NOMO-1 treated with DMSO at 0.1 percent for 48 hours (cell line): Measurements from ENCODE around the gene FOXN1.

Experiments
- DNase-seq: peaks from one replicate; lab custom pipeline; 2025; ENCODE audit not compliant: unreplicated experiment; lab: John Stamatoyannopoulos, UW

Gene FOXN1

GRCh38 chr17:28477928-28478327 lies 28.2 kb upstream of the FOXN1 start:
- no peak for DNase-seq

GRCh38 chr17:28478712-28479615 lies 27.2 kb upstream of the FOXN1 start:
- peak; percentile 59 for DNase-seq

- no peak for DNase-seq
These were observed 25.9 kb upstream of the FOXN1 start for GRCh38 chr17:28480278-28480677.

- no peak for DNase-seq
These were observed 25.2 kb upstream of the FOXN1 start for GRCh38 chr17:28480799-28481571.

GRCh38 chr17:28482551-28483199 lies 23.5 kb upstream of the FOXN1 start:
- DNase-seq = no peak

GRCh38 chr17:28484296-28484695 lies 21.9 kb upstream of the FOXN1 start:
- DNase-seq = peak; percentile 64

GRCh38 chr17:28485049-28485448 lies 21.1 kb upstream of the FOXN1 start:
- DNase-seq = no peak

- DNase-seq = no peak
These were observed 18.1 kb upstream of the FOXN1 start for GRCh38 chr17:28487881-28488532.

GRCh38 chr17:28488533-28489276 lies 17.4 kb upstream of the FOXN1 start:
- no peak for DNase-seq

GRCh38 chr17:28491286-28491685 lies 14.9 kb upstream of the FOXN1 start:
- no peak for DNase-seq

- no peak for DNase-seq
These were observed 14.3 kb upstream of the FOXN1 start for GRCh38 chr17:28491860-28492259.

- no peak for DNase-seq
These were observed 13.5 kb upstream of the FOXN1 start for GRCh38 chr17:28492352-28493310.

GRCh38 chr17:28493460-28493859 lies 12.7 kb upstream of the FOXN1 start:
- no peak for DNase-seq

GRCh38 chr17:28494445-28495188 lies 11.5 kb upstream of the FOXN1 start:
- peak; percentile 11 for DNase-seq

- DNase-seq = no peak
These were observed 10.5 kb upstream of the FOXN1 start for GRCh38 chr17:28495635-28496034.

- no peak for DNase-seq
These were observed 8.2 kb upstream of the FOXN1 start for GRCh38 chr17:28497931-28498330.

- no peak for DNase-seq
These were observed 7.3 kb upstream of the FOXN1 start for GRCh38 chr17:28498652-28499363.

- no peak for DNase-seq
These were observed 6.8 kb upstream of the FOXN1 start for GRCh38 chr17:28499364-28499664.
